ENCODE results near the gene PDE4D.

GRCh38 chr5:59299006-59299405 is 594.5 kb downstream of the PDE4D start:
- TF ChIP-seq CTCF (conservative IDR thresholded peaks at IDR 0.05; ENCODE audit: low read depth, low read length) (no peak), POLR2A (IDR thresholded peaks at IDR 0.05; ENCODE audit: low read depth, low read length) (no peak), MAZ (IDR thresholded peaks at IDR 0.05; ENCODE audit: borderline replicate concordance, low read depth, low read length) (no peak), RAD21 (IDR thresholded peaks at IDR 0.05; ENCODE audit: low read length) (no peak), BHLHE40 (IDR thresholded peaks at IDR 0.05; ENCODE audit: low read depth, low read length) (no peak), SMC3 (IDR thresholded peaks at IDR 0.05; ENCODE audit: low read depth, low read length) (no peak), USF2 (IDR thresholded peaks at IDR 0.05; ENCODE audit: low read depth, low read length) (no peak), MAFK (IDR thresholded peaks at IDR 0.05; ENCODE audit: low read depth, low read length) (no peak)

Measured in IMR-90 (cell line).